ENCODE data around the gene FAM13A.

DNA sequence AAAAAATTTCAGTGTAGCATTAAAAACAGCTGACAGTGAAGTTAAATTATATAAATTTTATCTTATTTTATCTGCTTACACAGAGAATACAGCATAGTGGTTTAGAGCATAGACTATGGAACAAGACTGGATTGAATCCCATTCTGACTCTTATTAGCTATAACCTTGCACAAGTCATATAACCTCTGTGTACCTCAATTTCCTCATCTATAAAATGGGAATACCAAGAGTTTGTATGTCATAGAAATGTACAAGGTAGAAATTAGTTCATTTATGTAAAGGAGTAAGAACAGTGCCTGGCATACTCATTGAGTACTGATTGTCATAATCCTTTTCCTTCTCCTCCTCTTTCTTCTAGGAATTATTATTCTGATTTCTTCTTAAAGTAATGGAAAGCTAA lies 25.7 kb downstream of the FAM13A start:
- TF ChIP-seq POLR2A (IDR thresholded peaks at IDR 0.05; ENCODE audit: extremely low read depth, insufficient read length), result no peak
- no peak for TF ChIP-seq CTCF (IDR thresholded peaks at IDR 0.05; ENCODE audit: low read depth, low read length)
- no peak for TF ChIP-seq MYC (IDR thresholded peaks at IDR 0.05; ENCODE audit: low read depth, low read length)
- TF ChIP-seq, protein P1, sequence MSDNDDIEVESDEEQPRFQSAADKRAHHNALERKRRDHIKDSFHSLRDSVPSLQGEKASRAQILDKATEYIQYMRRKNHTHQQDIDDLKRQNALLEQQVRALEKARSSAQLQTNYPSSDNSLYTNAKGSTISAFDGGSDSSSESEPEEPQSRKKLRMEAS (IDR thresholded peaks at IDR 0.05; ENCODE audit: low read depth, low read length), result no peak
